ENCODE measurements around the gene FIS1.

Gene FIS1

GRCh38 chr7:101202603-101202918 is 42.3 kb downstream of the FIS1 start:
- Histone ChIP-seq H3K4me3 (ENCODE audit: low read depth in 1 of 2, low read length in 2 of 2) (no peak overlapping the region), H2AFZ (ENCODE audit: low read depth, low read length) (no peak overlapping the region), H3K79me2 (ENCODE audit: insufficient read depth, low read length) (no peaks in the 10 kb centered on the region), H3K4me2 (ENCODE audit: insufficient read depth, low read length) (no peak overlapping the region), H3K27me3 (ENCODE audit: insufficient read depth, low read length, poor library complexity) (no peaks in the 10 kb centered on the region), H3K36me3 (ENCODE audit: insufficient read depth, low read length) (0 out of 2 replicates have a peak, but pooled peaks cover under 1% of the 10 kb centered on the region), H3K9me3 (ENCODE audit: insufficient read depth, low read length, severe bottlenecking) (no peaks in the 10 kb centered on the region), H3K27ac (ENCODE audit: low read length) (no peak overlapping the region), H4K20me1 (ENCODE audit: insufficient read depth, low read length) (no peaks in the 10 kb centered on the region), H3K9ac (ENCODE audit: low read depth, low read length) (no peak overlapping the region), H3K4me1 (ENCODE audit: insufficient read depth, low read length) (no peaks in the 10 kb centered on the region)
- DNase-seq (no peak), ATAC-seq (ENCODE audit: insufficient read depth, low read depth) (no peak)
- no peak for TF ChIP-seq CTCF (IDR thresholded peaks at IDR 0.05; ENCODE audit: borderline replicate concordance, extremely low read depth, low read length, poor library complexity, severe bottlenecking)
- no peak for TF ChIP-seq EZH2 (IDR thresholded peaks at IDR 0.05; ENCODE audit: borderline replicate concordance, low read depth, low read length, severe bottlenecking)

GRCh38 chr7:101201695-101202602 is 42.9 kb downstream of the FIS1 start:
- H3K4me3 ChIP-seq (ENCODE audit: low read depth in 1 of 2, low read length in 2 of 2) = no peak overlapping the region
- DNase-seq = no peak
- no peak for TF ChIP-seq CTCF (IDR thresholded peaks at IDR 0.05; ENCODE audit: borderline replicate concordance, extremely low read depth, low read length, poor library complexity, severe bottlenecking)
- no peak for TF ChIP-seq EZH2 (IDR thresholded peaks at IDR 0.05; ENCODE audit: borderline replicate concordance, low read depth, low read length, severe bottlenecking)

GRCh38 chr7:101200862-101201599 is 43.9 kb downstream of the FIS1 start, which contains the start of gene MOGAT3:
MOGAT3 (minus strand) TSS chr7:101201036; CDS start chr7:101200854, 182 bp downstream.
- no peak within 1 kb of the TSS for H3K4me3 ChIP-seq (ENCODE audit: low read depth in 1 of 2, low read length in 2 of 2)
- no peak within 1 kb of the TSS for H2AFZ ChIP-seq (ENCODE audit: low read depth, low read length)
- TF ChIP-seq EZH2 (IDR thresholded peaks at IDR 0.05; ENCODE audit: borderline replicate concordance, low read depth, low read length, severe bottlenecking) = no peak
- no peak for TF ChIP-seq CTCF (IDR thresholded peaks at IDR 0.05; ENCODE audit: borderline replicate concordance, extremely low read depth, low read length, poor library complexity, severe bottlenecking)
- no peak; the same call in 2 of the 3 replicates for ATAC-seq (ENCODE audit: insufficient read depth, low read depth)
- H4K20me1 ChIP-seq (ENCODE audit: insufficient read depth, low read length) = no peaks in the 10 kb centered on the region
- no peak for DNase-seq
- H3K4me1 ChIP-seq (ENCODE audit: insufficient read depth, low read length) = no peaks in the 10 kb centered on the region
- no peaks in the 10 kb centered on the region for H3K36me3 ChIP-seq (ENCODE audit: insufficient read depth, low read length)
- no peak within 1 kb of the TSS for H3K27ac ChIP-seq (ENCODE audit: low read length)
- no peaks in the 10 kb centered on the region for H3K9me3 ChIP-seq (ENCODE audit: insufficient read depth, low read length, severe bottlenecking)
- no peaks in the 10 kb centered on the region for H3K79me2 ChIP-seq (ENCODE audit: insufficient read depth, low read length)
- no peaks in the 10 kb centered on the region for H3K27me3 ChIP-seq (ENCODE audit: insufficient read depth, low read length, poor library complexity)
- H3K9ac ChIP-seq (ENCODE audit: low read depth, low read length) = no peak within 1 kb of the TSS
- H3K4me2 ChIP-seq (ENCODE audit: insufficient read depth, low read length) = no peak within 1 kb of the TSS

More at GRCh38 chr7:101201695-101202602, 42.9 kb downstream of the FIS1 start:
- no peak for ATAC-seq (ENCODE audit: insufficient read depth, low read depth)
- H3K9ac ChIP-seq (ENCODE audit: low read depth, low read length) = no peak overlapping the region
- H3K4me2 ChIP-seq (ENCODE audit: insufficient read depth, low read length) = no peak overlapping the region
- H2AFZ ChIP-seq (ENCODE audit: low read depth, low read length) = no peak overlapping the region
- H3K4me1 ChIP-seq (ENCODE audit: insufficient read depth, low read length) = no peaks in the 10 kb centered on the region
- no peaks in the 10 kb centered on the region for H3K27me3 ChIP-seq (ENCODE audit: insufficient read depth, low read length, poor library complexity)
- H3K36me3 ChIP-seq (ENCODE audit: insufficient read depth, low read length) = no peaks in the 10 kb centered on the region
- no peak overlapping the region for H3K27ac ChIP-seq (ENCODE audit: low read length)
- H4K20me1 ChIP-seq (ENCODE audit: insufficient read depth, low read length) = no peaks in the 10 kb centered on the region
- no peaks in the 10 kb centered on the region for H3K79me2 ChIP-seq (ENCODE audit: insufficient read depth, low read length)
- no peaks in the 10 kb centered on the region for H3K9me3 ChIP-seq (ENCODE audit: insufficient read depth, low read length, severe bottlenecking)

Data from DND-41 (cell line).